DMS 273 (cell line): ENCODE data around the gene SLC28A1.

ENCODE experiments used
- DNase-seq: peaks from one replicate; lab custom pipeline; 2025; ENCODE audit not compliant: unreplicated experiment; lab: John Stamatoyannopoulos, UW

SLC28A1 gene

GRCh38 chr15:84934942-84935729 lies 50.7 kb downstream of the SLC28A1 start:
- DNase-seq: no peak

- peak; percentile 9 for DNase-seq
Measured at GRCh38 chr15:84937144-84937543, 52.7 kb downstream of the SLC28A1 start.

- no peak for DNase-seq
Measured at GRCh38 chr15:84938726-84939125, 54.3 kb downstream of the SLC28A1 start.

- DNase-seq: no peak
Measured at GRCh38 chr15:84940399-84940798, 55.9 kb downstream of the SLC28A1 start.

GRCh38 chr15:84942456-84942855 lies 58.0 kb downstream of the SLC28A1 start:
- no peak for DNase-seq

GRCh38 chr15:84944311-84944710 lies 59.8 kb downstream of the SLC28A1 start:
- no peak for DNase-seq

- DNase-seq: no peak
Measured at GRCh38 chr15:84944861-84945260, 60.4 kb downstream of the SLC28A1 start.

GRCh38 chr15:84946772-84947489 lies 62.5 kb downstream of the SLC28A1 start:
- DNase-seq: no peak

GRCh38 chr15:84947947-84948830 lies 63.7 kb downstream of the SLC28A1 start:
- no peak for DNase-seq

GRCh38 chr15:84949043-84949442 lies 64.6 kb downstream of the SLC28A1 start:
- DNase-seq: no peak

GRCh38 chr15:84949845-84950569 lies 65.5 kb downstream of the SLC28A1 start:
- no peak for DNase-seq

- DNase-seq: no peak
Measured at GRCh38 chr15:84950570-84951111, 66.2 kb downstream of the SLC28A1 start.

- peak; percentile 20 for DNase-seq
Measured at GRCh38 chr15:84951736-84952135, 67.3 kb downstream of the SLC28A1 start.

- no peak for DNase-seq
Measured at GRCh38 chr15:84953136-84953535, 68.7 kb downstream of the SLC28A1 start.

GRCh38 chr15:84953726-84954125 lies 69.3 kb downstream of the SLC28A1 start:
- DNase-seq: no peak

- DNase-seq: peak; percentile 76
Measured at GRCh38 chr15:84955089-84955848, 70.8 kb downstream of the SLC28A1 start.

GRCh38 chr15:84956199-84956598 lies 71.7 kb downstream of the SLC28A1 start:
- no peak for DNase-seq

GRCh38 chr15:84960391-84961113 lies 76.1 kb downstream of the SLC28A1 start:
- no peak for DNase-seq

- no peak for DNase-seq
Measured at GRCh38 chr15:84961114-84961452, 76.6 kb downstream of the SLC28A1 start.
